ENCODE results near the gene IL36A. TPM values are rescaled to one million over a fixed set of nuclear protein-coding genes. Genes with fewer than 3 reads are reported as not detected.

IL36A gene
- total RNA-seq, 1 donor from 2014 or later, result 167 TPM

GRCh38 chr2:113007250-113007649, 2.0 kb downstream of the IL36A start:
- no peak for ATAC-seq

DNA sequence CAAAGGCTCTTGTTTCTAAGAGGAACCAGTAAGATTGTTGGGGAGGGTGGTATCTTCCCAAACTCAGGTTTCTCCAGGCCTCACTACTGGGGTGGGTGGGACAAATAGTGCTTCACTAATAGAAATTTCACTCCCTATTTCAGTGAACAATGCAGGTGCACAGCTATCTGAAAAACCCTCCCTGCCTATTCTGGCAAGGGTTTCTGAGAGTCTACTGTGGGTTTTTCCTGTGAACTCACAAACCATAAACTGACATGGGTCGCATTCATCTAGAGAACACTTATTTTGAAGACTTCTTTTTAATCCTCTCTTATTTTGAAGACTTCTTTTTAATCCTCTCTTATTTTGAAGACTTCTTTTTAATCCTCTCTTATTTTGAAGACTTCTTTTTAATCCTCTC, 4.4 kb downstream of the IL36A start:
- ATAC-seq, result no peak

DNA sequence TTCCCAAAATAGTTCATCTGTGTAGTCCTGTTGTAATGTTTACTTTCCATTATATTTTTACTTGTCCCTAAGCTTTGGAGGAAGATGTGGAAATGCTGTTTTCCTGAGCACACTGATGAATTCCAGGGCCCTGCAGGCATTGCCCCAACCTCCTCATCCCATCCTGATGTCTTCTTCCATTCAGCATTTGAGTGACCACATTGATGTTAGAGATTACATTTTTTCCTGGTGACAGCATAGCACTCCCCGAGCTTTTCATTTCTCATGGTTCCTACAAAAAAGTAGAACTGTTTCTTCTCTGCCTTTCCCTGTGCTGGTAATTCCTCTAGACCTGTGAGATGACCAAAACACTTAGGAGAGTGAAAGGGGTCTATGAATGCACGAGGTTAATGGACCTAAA, 4.8 kb downstream of the IL36A start:
- no peak for ATAC-seq

- ATAC-seq, result no peak
These were observed 5.8 kb downstream of the IL36A start for GRCh38 chr2:113011108-113011507.

GRCh38 chr2:113012436-113013335, 7.4 kb downstream of the IL36A start:
- no peak for ATAC-seq

- no peak for ATAC-seq
These were observed 8.0 kb downstream of the IL36A start for GRCh38 chr2:113013336-113013661.

GRCh38 chr2:113014067-113014466, 8.8 kb downstream of the IL36A start:
- no peak for ATAC-seq

- ATAC-seq, result no peak
These were observed 9.8 kb downstream of the IL36A start for GRCh38 chr2:113015042-113015441.

GRCh38 chr2:113015655-113016054, 10.4 kb downstream of the IL36A start:
- peak; percentile 74 for ATAC-seq

- ATAC-seq, result no peak
These were observed 13.2 kb downstream of the IL36A start for GRCh38 chr2:113018509-113018908.

GRCh38 chr2:113021312-113021711, 16.1 kb downstream of the IL36A start:
- no peak for ATAC-seq

GRCh38 chr2:113024764-113025163, 19.5 kb downstream of the IL36A start:
- ATAC-seq, result no peak

- ATAC-seq, result no peak
These were observed 20.5 kb downstream of the IL36A start for GRCh38 chr2:113025737-113026136.

- no peak for ATAC-seq
These were observed 22.4 kb downstream of the IL36A start for GRCh38 chr2:113027691-113028090.

DNA sequence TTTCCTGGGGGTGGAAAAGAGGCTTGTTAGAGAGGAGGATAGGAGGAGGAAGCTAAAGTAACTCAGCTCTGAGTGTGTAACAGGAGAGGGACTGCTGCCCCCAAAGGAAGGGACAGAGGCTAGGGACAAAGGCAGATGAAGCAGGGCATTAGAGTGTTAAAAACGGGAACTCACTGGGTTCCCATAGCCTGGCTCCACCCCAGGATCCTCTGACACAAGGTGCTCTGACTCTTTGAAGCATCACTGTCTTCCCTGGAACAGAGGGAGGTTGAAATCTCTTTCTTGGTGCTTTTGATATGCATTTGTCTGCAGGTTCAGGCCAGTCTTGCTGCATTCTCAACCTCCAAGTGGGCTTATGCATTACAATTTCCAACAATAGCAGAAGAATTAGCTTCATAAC, 22.9 kb downstream of the IL36A start:
- no peak for ATAC-seq

GRCh38 chr2:113032737-113033136, 27.5 kb downstream of the IL36A start:
- peak; percentile 87 for ATAC-seq

GRCh38 chr2:113034016-113034415, 28.8 kb downstream of the IL36A start:
- no peak for ATAC-seq

- ATAC-seq, result peak; percentile 45
These were observed 31.5 kb downstream of the IL36A start for GRCh38 chr2:113036763-113037162.

- ATAC-seq, result no peak
These were observed 33.0 kb downstream of the IL36A start for GRCh38 chr2:113038291-113038690.

GRCh38 chr2:113039158-113039557, 33.9 kb downstream of the IL36A start:
- no peak for ATAC-seq

GRCh38 chr2:113039719-113040118, 34.5 kb downstream of the IL36A start:
- ATAC-seq, result no peak

DNA sequence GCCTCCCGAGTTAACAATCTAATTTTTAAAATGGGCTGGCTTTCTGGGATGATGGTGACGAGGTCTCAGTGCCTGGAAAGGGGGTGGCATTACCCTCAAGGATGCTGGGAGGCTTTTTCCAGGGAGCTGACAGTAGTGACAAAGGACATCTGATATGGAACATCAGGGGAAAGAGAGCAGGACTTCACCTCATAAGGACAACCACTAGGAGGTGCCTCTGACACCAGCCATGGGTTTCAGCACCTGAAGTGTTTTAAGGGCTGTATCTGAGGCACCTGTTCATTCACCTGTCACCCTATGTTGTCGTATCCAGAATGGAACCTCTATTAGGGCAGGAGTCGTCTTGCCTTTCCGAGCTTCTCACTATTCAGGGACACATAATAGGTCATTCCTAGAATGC, 36.6 kb downstream of the IL36A start:
- ATAC-seq, result peak; percentile 78

DNA sequence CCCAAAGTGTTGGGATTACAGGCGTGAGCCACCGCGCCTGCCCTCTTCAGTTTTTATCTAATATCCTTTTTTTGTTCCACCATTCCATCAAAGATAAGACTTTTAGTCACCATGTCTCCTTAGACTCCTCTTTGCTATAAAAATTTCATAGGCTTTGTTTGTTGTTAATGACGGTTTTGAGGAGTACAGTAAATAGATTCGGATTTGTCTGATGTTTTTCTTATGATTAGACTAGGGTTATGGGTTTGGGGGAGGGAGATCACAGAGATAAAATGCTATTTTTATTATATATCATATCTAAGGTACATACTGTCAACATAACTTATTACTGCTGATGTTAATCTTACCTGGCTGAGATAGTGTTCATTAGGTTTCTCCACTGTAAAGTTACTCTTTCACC, 41.2 kb downstream of the IL36A start:
- no peak for ATAC-seq

Measured in esophagus mucosa (tissue), 1 donor.